GM12864 (cell line): ENCODE results near the gene ARID1B.

Experiments
- DNase-seq: peaks from one replicate; pipeline ENCODE4 v3.0.0-alpha.2; 2011; ENCODE audit warnings: low read depth
- H3K4me3 ChIP-seq: 2 replicates; pipeline ENCODE4 v1.5.1; 2011; ENCODE audit warnings: mild to moderate bottlenecking, low read depth, low read length, control low read depth
- TF ChIP-seq, protein P1 (sequence below): IDR thresholded peaks from 2 replicates; pipeline ENCODE4 v1.5.1; 2011; ENCODE audit warnings: low read depth, mild to moderate bottlenecking, moderate library complexity, low read length, control low read depth, inconsistent platforms; ENCODE audit errors: missing control alignments

ARID1B gene

DNA sequence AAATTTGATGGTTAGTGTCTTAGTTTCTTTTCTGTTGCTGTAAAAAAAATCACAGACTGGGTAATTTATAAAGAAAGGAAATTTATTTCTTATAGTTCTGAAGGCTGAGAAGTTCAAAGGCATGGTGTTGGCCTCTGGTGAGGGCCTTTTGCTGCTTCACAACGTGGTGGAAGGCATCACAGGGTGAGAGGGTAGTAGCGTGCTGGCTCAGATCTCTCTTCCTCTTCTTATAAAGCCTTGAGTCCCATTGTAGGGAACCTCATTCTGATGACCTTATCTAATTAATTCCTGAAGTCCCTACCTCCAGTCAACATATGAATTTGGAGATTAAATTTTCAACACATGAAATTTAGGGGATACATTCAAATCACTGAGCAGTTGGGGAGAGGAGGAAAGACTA, 62.0 kb downstream of the ARID1B start:
- no peak overlapping the region for H3K4me3 ChIP-seq
- TF ChIP-seq, protein P1, sequence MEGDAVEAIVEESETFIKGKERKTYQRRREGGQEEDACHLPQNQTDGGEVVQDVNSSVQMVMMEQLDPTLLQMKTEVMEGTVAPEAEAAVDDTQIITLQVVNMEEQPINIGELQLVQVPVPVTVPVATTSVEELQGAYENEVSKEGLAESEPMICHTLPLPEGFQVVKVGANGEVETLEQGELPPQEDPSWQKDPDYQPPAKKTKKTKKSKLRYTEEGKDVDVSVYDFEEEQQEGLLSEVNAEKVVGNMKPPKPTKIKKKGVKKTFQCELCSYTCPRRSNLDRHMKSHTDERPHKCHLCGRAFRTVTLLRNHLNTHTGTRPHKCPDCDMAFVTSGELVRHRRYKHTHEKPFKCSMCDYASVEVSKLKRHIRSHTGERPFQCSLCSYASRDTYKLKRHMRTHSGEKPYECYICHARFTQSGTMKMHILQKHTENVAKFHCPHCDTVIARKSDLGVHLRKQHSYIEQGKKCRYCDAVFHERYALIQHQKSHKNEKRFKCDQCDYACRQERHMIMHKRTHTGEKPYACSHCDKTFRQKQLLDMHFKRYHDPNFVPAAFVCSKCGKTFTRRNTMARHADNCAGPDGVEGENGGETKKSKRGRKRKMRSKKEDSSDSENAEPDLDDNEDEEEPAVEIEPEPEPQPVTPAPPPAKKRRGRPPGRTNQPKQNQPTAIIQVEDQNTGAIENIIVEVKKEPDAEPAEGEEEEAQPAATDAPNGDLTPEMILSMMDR = no peak
- no peak for DNase-seq

DNA sequence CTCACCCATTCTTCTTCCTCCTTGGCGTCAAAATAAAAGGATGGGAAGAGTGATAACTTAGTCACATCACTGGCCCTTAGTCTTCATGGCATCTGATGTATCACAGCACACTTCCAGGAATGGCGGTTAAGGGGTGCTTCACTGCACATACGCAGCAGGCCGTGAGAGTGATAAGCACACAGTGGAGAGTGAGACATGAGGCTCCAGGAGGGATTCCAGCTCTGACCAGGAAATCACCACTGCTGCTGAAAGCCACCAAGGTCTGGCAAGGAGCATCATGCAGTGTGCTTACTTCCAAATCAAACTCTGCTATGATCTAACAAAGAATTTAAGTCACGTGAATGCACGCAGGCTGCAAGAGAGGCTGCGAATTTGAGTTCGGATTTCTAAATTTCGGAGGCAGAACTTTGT, 62.4 kb downstream of the ARID1B start:
- no peak overlapping the region for H3K4me3 ChIP-seq
- TF ChIP-seq, protein P1 = no peak
- no peak for DNase-seq

DNA sequence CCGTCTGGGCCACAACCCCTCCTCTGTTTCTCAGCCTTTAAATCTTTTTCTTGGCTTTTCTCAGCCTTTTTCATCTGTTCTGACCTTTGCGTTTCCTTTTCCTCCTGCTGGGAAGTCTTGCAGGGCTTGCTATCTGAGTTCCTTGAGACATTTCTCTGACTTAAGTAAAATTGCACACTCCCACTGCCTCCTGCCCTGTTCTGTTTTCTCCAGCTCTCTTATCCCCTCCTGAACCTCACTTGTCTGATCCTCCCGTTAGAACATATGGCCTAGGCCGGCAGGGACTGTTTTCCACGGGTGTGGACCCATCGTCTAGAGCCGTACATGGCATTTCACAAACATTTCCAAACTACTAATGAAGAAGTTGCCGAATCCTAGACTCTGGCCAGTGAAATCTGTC, 63.0 kb downstream of the ARID1B start:
- H3K4me3 ChIP-seq = no peak overlapping the region
- TF ChIP-seq, protein P1 = no peak

DNA sequence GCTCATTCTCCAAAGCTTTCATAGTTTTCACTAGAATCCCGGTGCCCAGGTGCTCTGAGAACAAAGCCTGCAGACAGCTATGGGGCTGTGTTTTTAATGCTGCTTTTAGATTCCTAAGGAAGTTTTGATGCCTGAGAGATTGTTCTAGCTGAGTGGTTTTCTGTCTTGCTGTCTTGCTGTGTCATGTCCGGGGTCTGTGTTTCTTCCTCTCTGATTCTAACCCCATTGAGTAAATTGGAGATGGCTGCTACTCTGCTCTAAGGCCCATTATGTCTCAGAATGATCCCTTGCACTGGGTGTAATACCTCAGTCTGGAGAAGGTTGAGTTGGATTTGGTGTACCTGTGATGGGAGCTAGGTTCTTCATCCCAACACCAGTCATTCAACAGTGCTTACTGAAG, 63.4 kb downstream of the ARID1B start:
- H3K4me3 ChIP-seq = no peak overlapping the region
- no peak for DNase-seq
- TF ChIP-seq, protein P1 = no peak

More for the DNA sequence above, 63.0 kb downstream of the ARID1B start:
- DNase-seq = no peak

DNA sequence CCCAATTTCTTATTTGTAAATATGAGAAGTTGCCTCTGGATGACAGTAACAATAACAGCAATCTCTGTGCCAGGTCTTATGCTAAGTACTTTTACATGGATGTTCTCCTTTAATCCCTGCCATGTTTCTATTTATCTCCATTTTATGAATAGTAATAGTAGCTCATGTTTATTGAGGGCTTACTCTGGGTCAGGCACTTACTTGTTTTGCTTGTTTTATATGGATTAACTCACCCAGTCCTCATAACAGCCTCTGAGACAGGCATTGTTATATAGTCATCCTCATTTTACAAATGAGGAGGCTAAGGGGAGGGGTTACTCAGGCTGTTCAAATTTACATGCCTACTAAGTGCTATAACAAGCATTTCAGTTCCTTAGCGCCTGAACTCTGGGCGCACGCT, 64.3 kb downstream of the ARID1B start:
- no peak for DNase-seq
- TF ChIP-seq, protein P1 = no peak

DNA sequence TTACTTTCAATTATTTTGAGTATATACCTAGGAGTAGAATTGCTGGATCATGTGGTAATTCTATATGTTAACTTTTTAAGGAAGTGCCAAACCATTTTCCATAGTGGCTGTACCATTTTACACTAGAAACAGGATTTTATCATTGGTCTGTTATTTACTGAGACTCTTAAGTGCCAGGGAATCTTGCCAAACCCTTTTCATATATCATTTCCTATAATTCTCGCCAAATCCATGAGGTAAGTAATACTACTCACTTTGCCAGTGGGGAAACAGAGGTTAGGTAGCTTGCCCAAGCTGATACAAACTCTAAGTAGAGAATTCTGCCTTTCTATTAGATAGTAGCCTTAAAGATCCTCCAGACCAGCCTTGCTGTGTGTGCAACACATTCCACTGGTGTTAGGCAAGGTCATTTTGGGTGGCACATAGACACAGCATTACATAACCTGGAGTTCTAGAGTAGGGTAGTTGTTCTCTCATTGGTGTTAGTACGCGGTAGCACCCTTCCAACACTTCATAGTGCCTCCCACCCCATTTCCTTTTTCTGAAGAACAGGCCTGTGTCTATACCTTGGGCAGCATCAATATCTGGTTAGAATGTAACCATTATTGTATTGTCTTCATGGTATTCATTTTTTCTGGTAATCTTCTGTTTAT, 65.5 kb downstream of the ARID1B start:
- TF ChIP-seq, protein P1 = no peak
- H3K4me3 ChIP-seq = no peak overlapping the region
- DNase-seq = no peak

More for the DNA sequence above, 64.3 kb downstream of the ARID1B start:
- no peak overlapping the region for H3K4me3 ChIP-seq

DNA sequence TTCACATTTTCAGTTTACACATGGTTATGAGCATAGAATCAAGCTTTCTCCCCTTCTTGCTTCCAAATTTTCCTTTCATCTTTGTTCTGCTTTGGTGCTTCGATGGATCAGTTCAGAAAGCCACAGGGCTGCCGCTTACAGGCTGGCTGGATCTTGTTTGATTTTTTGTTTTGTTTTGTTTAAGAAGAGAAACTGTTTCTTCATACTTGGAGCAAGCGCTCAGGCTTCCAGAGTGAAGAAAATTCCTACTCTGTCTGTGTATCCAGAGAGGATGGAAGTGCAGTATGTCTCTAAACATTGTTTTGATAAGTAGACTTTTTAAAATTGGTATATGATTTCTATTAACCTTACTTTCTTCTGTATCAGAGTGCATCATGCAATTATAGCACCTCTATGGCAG, 66.9 kb downstream of the ARID1B start:
- no peak overlapping the region for H3K4me3 ChIP-seq
- no peak for DNase-seq
- TF ChIP-seq, protein P1 = no peak
